Left ventricle myocardium inferior (tissue), 1 donor: ENCODE data around the gene RNU6-9. TPM values are rescaled to one million over a fixed set of nuclear protein-coding genes. Genes with fewer than 3 reads are reported as not detected.

Experiments used
- DNase-seq: peaks from one replicate; pipeline ENCODE4 v3.0.0-alpha.2; 2020
- H3K27ac ChIP-seq: fragments of 200-600 bp; replicated peaks from 2 replicates; pipeline ENCODE4 v1.8.0; 2021
- H3K27me3 ChIP-seq: fragments of 200-600 bp; 2 replicates; pipeline ENCODE4 v1.8.0; 2021; ENCODE audit warnings: low read depth
- H3K36me3 ChIP-seq: fragments of 200-600 bp; 2 replicates; pipeline ENCODE4 v1.8.0; 2021
- H3K4me1 ChIP-seq: fragments of 200-600 bp; 2 replicates; pipeline ENCODE4 v1.8.0; 2021
- H3K4me3 ChIP-seq: fragments of 200-600 bp; 2 replicates; pipeline ENCODE4 v1.8.0; 2021; ENCODE audit warnings: mild to moderate bottlenecking, moderate library complexity
- H3K9me3 ChIP-seq: fragments of 200-600 bp; replicated peaks from 2 replicates; pipeline ENCODE4 v1.8.0; 2021
- CTCF ChIP-seq: fragments of 200-600 bp; IDR thresholded peaks from 2 replicates; pipeline ENCODE4 v1.8.0; 2021; ENCODE audit warnings: antibody characterized with exemption, mild to moderate bottlenecking, borderline replicate concordance
- intact Hi-C: fragments of 100-400 bp; cut with micrococcal nuclease; formaldehyde crosslinking; loops from one replicate; pipeline ENCODE4 v1.11.0; 2022
- total RNA-seq: library from RNA; stranded (reverse); fragmentation: NEBNext Ultra II Directional; extraction: Animal tissue kit (Norgen Biotek cat#: 25700); gene quantifications from one replicate; pipeline ENCODE4 v1.2.1, GENCODE V29; 2021
- donor health status: DM: no; HTN: yes; CAD: no; lungs with severe emphysema.

RNU6-9 gene
- total RNA-seq, 1 donor from 2014 or later, result not detected

DNA sequence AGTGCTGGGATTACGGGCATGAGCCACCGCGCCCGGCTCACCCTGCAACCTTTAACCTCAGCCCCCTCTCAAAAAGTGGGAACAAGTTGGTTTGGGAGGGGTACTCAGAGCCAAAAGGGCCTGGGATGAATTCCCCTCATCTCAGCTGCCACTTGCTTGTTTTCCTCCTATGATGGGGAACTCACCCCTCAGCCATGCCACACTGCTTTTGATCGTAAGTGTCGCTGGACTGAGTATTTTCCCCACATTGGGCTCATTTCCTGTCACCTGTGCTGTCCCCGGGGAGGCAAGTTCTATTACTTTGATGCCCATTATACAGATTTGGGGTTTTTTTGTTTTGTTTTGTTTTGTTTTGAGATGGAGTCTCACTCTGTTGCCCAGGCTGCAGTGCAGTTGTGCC lies 13.2 kb downstream of the RNU6-9 start:
- no peak for TF ChIP-seq CTCF
- Histone ChIP-seq H3K27ac (no peak overlapping the region), H3K27me3 (no peaks in the 10 kb centered on the region), H3K36me3 (peaks cover 6% of the 10 kb centered on the region), H3K4me3 (no peak overlapping the region), H3K9me3 (no peaks in the 10 kb centered on the region), H3K4me1 (peaks cover 5% of the 10 kb centered on the region)
- intact Hi-C loops, result no loop called here
- no peak for DNase-seq

- Histone ChIP-seq H3K4me1 (peaks cover 5% of the 10 kb centered on the region), H3K4me3 (no peak overlapping the region), H3K36me3 (no peaks in the 10 kb centered on the region), H3K9me3 (no peaks in the 10 kb centered on the region), H3K27ac (no peak overlapping the region), H3K27me3 (no peaks in the 10 kb centered on the region)
- DNase-seq, result no peak
- intact Hi-C loops, result no loop called here
- TF ChIP-seq CTCF, result no peak
Measured at GRCh38 chr19:907183-907853, 14.0 kb downstream of the RNU6-9 start.

- H3K4me1 ChIP-seq, result peaks cover 17% of the 10 kb centered on the region
- intact Hi-C loops, result no loop called here
- H3K4me3 ChIP-seq, result no peak overlapping the region
- no peak for TF ChIP-seq CTCF
- no peaks in the 10 kb centered on the region for H3K9me3 ChIP-seq
- DNase-seq, result no peak
- no peaks in the 10 kb centered on the region for H3K36me3 ChIP-seq
- peaks cover 4% of the 10 kb centered on the region for H3K27me3 ChIP-seq
- no peak overlapping the region for H3K27ac ChIP-seq
Measured at GRCh38 chr19:911197-912033, 18.1 kb downstream of the RNU6-9 start.

DNA sequence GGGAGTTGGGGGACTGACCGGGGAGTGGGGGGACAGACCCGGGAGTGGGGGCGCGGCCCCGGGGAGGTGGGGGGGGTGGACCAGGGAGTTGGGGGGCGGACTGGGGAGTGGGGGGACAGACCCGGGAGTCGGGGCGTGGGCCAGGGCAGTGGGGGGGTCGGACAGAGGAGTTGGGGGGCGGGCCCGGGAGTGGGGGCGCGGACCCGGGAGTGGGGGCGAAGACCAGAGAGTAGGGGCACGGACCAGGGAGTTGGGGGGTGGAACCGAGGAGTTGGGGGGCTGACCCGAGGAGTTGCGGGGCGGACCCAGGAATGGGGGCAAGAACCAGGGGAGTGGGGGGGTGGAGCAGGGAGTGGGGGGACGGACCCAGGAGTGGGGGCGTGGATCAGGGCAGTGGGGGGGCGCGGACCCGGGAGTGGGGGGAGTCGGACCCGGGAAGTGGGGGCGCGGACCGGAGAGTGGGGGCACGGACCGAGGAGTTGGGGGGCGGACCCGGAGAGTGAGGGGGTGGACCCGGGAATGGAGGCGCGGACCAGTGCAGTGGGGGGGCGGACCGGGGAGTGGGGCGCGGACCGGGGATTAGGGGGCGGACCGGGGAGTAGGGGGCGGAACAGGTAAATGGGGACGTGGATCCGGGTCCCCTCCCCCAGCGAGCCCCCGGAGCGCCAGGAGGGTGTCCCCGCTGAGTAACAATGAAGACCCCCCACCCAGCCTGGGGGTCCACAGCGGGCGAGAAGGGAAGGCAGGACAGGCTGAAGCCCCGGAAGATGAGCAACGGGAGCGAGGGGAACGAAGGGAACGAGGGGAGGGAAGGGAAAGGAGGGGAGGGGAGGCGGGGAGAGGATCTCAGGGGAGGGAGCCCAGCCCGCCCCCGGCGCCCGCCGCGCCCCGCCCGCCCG lies 19.1 kb downstream of the RNU6-9 start:
- peak overlapping the region; percentile 97 for H3K4me3 ChIP-seq
- peaks cover 15% of the 10 kb centered on the region for H3K27me3 ChIP-seq
- peaks cover 25% of the 10 kb centered on the region for H3K4me1 ChIP-seq
- H3K27ac ChIP-seq, result peak overlapping the region; percentile 92
- no peak for DNase-seq
- intact Hi-C loops, result no loop called here
- H3K36me3 ChIP-seq, result no peaks in the 10 kb centered on the region
- no peaks in the 10 kb centered on the region for H3K9me3 ChIP-seq
- no peak for TF ChIP-seq CTCF

- intact Hi-C loops, result no loop called here
- H3K36me3 ChIP-seq, result no peaks in the 10 kb centered on the region
- peak within 1 kb of the TSS; percentile 92 for H3K27ac ChIP-seq
- DNase-seq, result peak; percentile 87
- no peaks in the 10 kb centered on the region for H3K9me3 ChIP-seq
- no peak for TF ChIP-seq CTCF
- H3K4me1 ChIP-seq, result peaks cover 33% of the 10 kb centered on the region
- H3K27me3 ChIP-seq, result peaks cover 22% of the 10 kb centered on the region
- peak within 1 kb of the TSS; percentile 97 for H3K4me3 ChIP-seq
Measured at GRCh38 chr19:913080-913748, 19.9 kb downstream of the RNU6-9 start, which contains the start of gene R3HDM4. TSS of gene R3HDM4 (minus strand) at chr19:913219. CDS start at chr19:913157, 62 bp downstream.
